Brain pericyte (primary cell): ENCODE results near the gene EMP3.
A peak's percentile ranks its signal among the peaks of the same experiment; 100 is the strongest.
"Not testable (repeated sequence)": the region's sequence is repeated elsewhere in the genome, so short reads cannot be mapped to it uniquely, and the experiment has no call there.

Experiments
- DNase-seq: peaks from one replicate; pipeline ENCODE4 v3.0.0-alpha.2; 2012; ENCODE audit warnings: low read depth, low spot score

The EMP3 gene

GRCh38 chr19:48346191-48346590, 20.8 kb downstream of the EMP3 start:
- DNase-seq = no peak

GRCh38 chr19:48348045-48348444, 22.7 kb downstream of the EMP3 start:
- DNase-seq = no peak

- no peak for DNase-seq
Observed at GRCh38 chr19:48348737-48349136, 23.4 kb downstream of the EMP3 start.

GRCh38 chr19:48350856-48351255, 25.5 kb downstream of the EMP3 start:
- DNase-seq = no peak

- DNase-seq = no peak
Observed at GRCh38 chr19:48351341-48351752, 26.0 kb downstream of the EMP3 start.

GRCh38 chr19:48353677-48354076, 28.3 kb downstream of the EMP3 start:
- DNase-seq = no peak

GRCh38 chr19:48354332-48354992, 29.1 kb downstream of the EMP3 start:
- DNase-seq = peak; percentile 43

- no peak for DNase-seq
Observed at GRCh38 chr19:48355365-48355954, 30.1 kb downstream of the EMP3 start.

- DNase-seq = no peak
Observed at GRCh38 chr19:48359123-48359522, 33.8 kb downstream of the EMP3 start.

GRCh38 chr19:48361912-48362311, 36.6 kb downstream of the EMP3 start:
- DNase-seq = no peak

- DNase-seq = peak; percentile 76
Observed at GRCh38 chr19:48362716-48363499, 37.6 kb downstream of the EMP3 start.

GRCh38 chr19:48363500-48363809, 38.1 kb downstream of the EMP3 start:
- DNase-seq = no peak

GRCh38 chr19:48363810-48364597, 38.7 kb downstream of the EMP3 start, which contains the start of the genes SYNGR4 and TMEM143:
Gene SYNGR4, plus strand, starts transcription at chr19:48364367. Its CDS starts 1,476 bp downstream, at chr19:48365843.
Gene TMEM143, minus strand, starts transcription at chr19:48363940. Its CDS starts 20 bp downstream, at chr19:48363920.
- DNase-seq = peak; percentile 100

GRCh38 chr19:48364598-48365348, 39.4 kb downstream of the EMP3 start:
- no peak for DNase-seq

GRCh38 chr19:48365602-48366001, 40.2 kb downstream of the EMP3 start:
- no peak for DNase-seq

- no peak for DNase-seq
Observed at GRCh38 chr19:48367855-48368254, 42.5 kb downstream of the EMP3 start.

- DNase-seq = no peak
Observed at GRCh38 chr19:48368936-48369335, 43.6 kb downstream of the EMP3 start.

GRCh38 chr19:48370955-48371354, 45.6 kb downstream of the EMP3 start:
- no peak for DNase-seq

- no peak for DNase-seq
Observed at GRCh38 chr19:48371367-48371766, 46.0 kb downstream of the EMP3 start.

- DNase-seq = not testable (repeated sequence)
Observed at GRCh38 chr19:48371771-48372170, 46.4 kb downstream of the EMP3 start.

GRCh38 chr19:48372904-48373303, 47.6 kb downstream of the EMP3 start:
- DNase-seq = no peak
